Right hindlimb (tissue), 1 donor: Measurements from ENCODE around the gene TMEM185B.
"Not testable (repeated sequence)": the region's sequence is repeated elsewhere in the genome, so short reads cannot be mapped to it uniquely, and the experiment has no call there.

ENCODE experiments used
- DNase-seq: peaks from one replicate; pipeline ENCODE4 v3.0.0-alpha.2; 2018

The TMEM185B gene

GRCh38 chr2:120204945-120205670, 18.1 kb downstream of the TMEM185B start:
- DNase-seq = no peak

GRCh38 chr2:120204417-120204816, 18.8 kb downstream of the TMEM185B start:
- DNase-seq = no peak

DNA sequence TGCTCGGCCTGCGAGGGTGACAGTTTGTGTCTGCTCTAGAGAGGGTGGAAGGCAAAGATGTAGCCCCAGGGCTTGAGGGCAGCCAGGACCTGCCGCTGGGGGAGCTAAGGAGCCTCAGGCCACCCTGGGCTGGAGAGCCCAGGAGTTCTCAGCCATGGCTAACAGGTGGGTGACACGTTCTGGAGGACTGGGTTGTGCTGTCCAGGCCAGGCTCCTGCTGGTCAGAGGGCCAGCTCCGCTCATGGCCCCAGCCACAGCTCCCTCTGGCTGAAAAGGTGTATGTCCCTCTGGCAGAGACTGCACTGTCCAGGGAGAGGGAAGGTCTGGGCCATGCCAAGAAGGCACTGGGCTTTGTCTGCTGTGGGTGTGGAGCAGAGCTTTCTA, 19.2 kb downstream of the TMEM185B start:
- DNase-seq = no peak

GRCh38 chr2:120203251-120204021, 19.8 kb downstream of the TMEM185B start:
- DNase-seq = peak; percentile 61

GRCh38 chr2:120199817-120200459, 23.3 kb downstream of the TMEM185B start:
- DNase-seq = not testable (repeated sequence)

- DNase-seq = no peak
Observed at GRCh38 chr2:120195553-120195952, 27.6 kb downstream of the TMEM185B start.

DNA sequence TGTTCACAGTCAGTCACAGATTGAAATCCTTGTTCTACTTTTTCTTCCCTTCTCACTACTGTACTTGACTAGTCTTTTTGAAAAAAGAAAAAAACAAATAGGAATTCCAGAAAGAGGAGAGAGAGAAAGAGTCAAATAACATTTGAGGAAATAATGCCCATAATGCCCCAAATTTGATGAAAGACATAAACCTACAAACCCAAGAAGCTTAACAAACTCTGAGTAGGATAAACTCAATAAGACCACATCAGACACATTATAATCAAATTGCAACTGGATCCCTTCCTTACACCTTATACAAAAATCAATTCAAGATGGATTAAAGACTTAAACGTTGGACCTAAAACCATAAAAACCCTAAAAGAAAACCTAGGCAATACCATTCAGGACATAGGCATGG, 30.9 kb downstream of the TMEM185B start:
- DNase-seq = no peak

GRCh38 chr2:120189189-120189588, 34.0 kb downstream of the TMEM185B start:
- no peak for DNase-seq

- no peak for DNase-seq
Observed at GRCh38 chr2:120182019-120182560, 41.1 kb downstream of the TMEM185B start.

DNA sequence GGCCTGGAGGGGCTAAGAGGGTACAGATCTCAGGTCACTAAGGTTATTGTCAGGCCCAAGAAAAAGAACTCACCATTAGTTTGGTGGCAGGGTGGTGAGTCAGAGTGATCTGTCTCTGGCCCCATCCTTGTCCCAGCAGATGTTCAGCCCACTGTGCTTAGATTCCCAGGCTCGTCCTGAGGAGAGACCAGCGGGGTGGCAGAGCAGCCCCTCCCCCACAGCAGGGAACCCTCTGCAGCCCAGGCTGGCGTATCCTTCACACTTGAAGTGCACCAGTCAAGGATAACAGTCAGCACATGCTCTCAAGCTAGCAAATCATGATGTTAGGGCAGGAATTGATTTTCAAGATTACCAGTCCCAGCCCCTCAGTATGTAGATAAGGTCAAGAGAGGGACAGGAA, 43.1 kb downstream of the TMEM185B start:
- no peak for DNase-seq

DNA sequence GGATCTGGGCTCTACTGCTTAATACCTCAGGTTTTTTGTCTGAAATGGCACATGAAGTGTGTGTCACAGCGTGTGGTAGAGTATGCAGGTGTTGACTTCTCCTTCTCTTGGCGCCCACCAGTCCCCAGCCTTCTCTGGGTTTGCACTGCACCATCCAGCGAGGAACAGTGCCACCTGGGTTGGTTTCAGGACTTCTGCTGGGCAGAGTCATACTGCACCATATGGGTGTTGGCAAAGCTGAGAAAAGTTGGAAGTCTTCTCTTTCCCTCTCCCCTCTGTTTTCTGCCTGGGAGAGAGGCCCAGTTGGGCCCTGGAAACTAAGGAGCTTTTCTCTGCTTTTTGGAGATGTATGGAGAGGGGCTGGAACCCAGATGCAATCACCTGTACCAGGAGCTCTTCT, 43.8 kb downstream of the TMEM185B start:
- no peak for DNase-seq

- DNase-seq = no peak
Observed at GRCh38 chr2:120177973-120178372, 45.2 kb downstream of the TMEM185B start.

- no peak for DNase-seq
Observed at GRCh38 chr2:120177001-120177621, 46.1 kb downstream of the TMEM185B start.

DNA sequence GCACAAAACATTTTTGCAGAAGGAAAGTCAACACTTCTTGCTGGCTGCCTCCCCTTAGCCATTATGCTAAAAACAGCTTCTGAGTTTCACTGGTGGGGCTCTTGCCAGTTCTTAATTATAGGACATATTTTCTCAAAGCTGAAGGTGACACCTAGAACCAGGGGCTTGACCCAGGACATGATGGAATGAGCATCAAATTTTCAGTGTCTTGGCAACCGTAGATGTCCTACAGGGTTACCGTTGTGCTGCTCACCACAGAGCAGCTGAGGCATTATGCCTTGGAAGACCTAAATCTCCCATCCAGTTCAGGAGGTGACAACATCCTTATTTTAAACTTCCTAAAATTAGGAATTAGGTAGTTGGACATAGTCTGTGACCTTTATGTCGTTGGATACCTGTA, 46.7 kb downstream of the TMEM185B start:
- DNase-seq = no peak

DNA sequence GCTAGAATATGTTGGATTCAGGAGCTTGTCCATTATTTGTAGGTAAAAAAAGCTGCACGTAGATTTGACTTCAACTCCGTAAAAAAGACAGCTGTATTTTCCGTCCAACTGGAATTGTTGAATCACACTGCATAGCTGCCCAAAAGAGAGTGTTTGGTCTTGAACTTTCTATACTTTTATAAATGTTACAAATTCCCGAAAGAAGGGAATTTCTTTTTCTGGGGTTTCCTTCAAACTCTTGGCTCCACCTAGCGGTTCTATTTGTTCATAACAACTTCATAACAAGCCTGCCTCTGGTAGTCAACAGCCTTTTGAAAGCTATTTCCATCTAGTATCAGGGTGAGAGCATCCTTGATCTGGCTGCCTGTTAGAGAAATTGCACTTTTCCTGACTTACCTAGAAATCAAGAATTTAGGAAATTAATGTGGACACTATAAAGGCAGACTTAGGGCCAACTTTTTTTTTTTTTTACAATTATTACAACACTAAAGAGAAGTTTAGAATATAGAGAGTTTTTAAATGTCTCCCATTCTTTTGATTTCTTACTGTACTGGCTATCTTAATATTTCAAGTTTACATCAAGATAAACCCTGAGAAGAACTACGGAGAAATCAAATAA, 48.1 kb downstream of the TMEM185B start:
- DNase-seq = peak; percentile 44
